LNCaP clone FGC (cell line): ENCODE results near the gene HSD17B7.

Experiments
- DNase-seq: peaks from one replicate; pipeline ENCODE4 v3.0.0-alpha.2; 2011; ENCODE audit warnings: low read depth
- H3K4me3 ChIP-seq: 2 replicates; pipeline ENCODE4 v1.5.1; 2011; ENCODE audit warnings: mild to moderate bottlenecking, low read depth, low read length, control low read depth
- CTCF ChIP-seq: IDR thresholded peaks from 2 replicates; pipeline ENCODE4 v1.5.1; 2012; ENCODE audit warnings: mild to moderate bottlenecking; ENCODE audit not compliant: control insufficient read depth, insufficient read depth; ENCODE audit errors: extremely low read depth

Gene HSD17B7

GRCh38 chr1:162856260-162856659 lies 65.8 kb downstream of the HSD17B7 start:
- no peak for DNase-seq
- no peak overlapping the region for H3K4me3 ChIP-seq
- no peak for TF ChIP-seq CTCF

- no peak for TF ChIP-seq CTCF
- no peak for DNase-seq
- H3K4me3 ChIP-seq: no peak overlapping the region
Measured at GRCh38 chr1:162857850-162858249, 67.3 kb downstream of the HSD17B7 start.

- DNase-seq: no peak
- TF ChIP-seq CTCF: no peak
- H3K4me3 ChIP-seq: no peak overlapping the region
Measured at GRCh38 chr1:162859191-162859590, 68.7 kb downstream of the HSD17B7 start.

GRCh38 chr1:162861101-162861500 lies 70.6 kb downstream of the HSD17B7 start, which contains the start of gene CCDC190:
CCDC190 (minus strand) TSS chr1:162861175; CDS start chr1:162859646, 1,529 bp downstream.
- no peak for DNase-seq
- no peak for TF ChIP-seq CTCF
- H3K4me3 ChIP-seq: no peak within 1 kb of the TSS

- no peak for TF ChIP-seq CTCF
- no peak overlapping the region for H3K4me3 ChIP-seq
- DNase-seq: no peak
Measured at GRCh38 chr1:162861625-162862024, 71.1 kb downstream of the HSD17B7 start.
